ENCODE data around the gene PRAMEF14. TPM values are rescaled to one million over a fixed set of nuclear protein-coding genes. Genes with fewer than 3 reads are reported as not detected.

The PRAMEF14 gene
- total RNA-seq, 1 donor from 2014 or later, result not detected

Other genes starting within 250 kb of the PRAMEF14 start
- not detected for gene HNRNPCL2, start 230.3 kb downstream of the PRAMEF14 start, total RNA-seq
- not detected for gene PRAMEF26, start 191.1 kb downstream of the PRAMEF14 start, total RNA-seq
- gene HNRNPCL4, start 181.5 kb downstream of the PRAMEF14 start, total RNA-seq, result not detected
- not detected for gene PRAMEF9, start 175.3 kb downstream of the PRAMEF14 start, total RNA-seq
- not detected for gene PRAMEF13, start 145.7 kb downstream of the PRAMEF14 start, total RNA-seq
- gene PRAMEF18, start 121.0 kb downstream of the PRAMEF14 start, total RNA-seq, result not detected
- not detected for gene PRAMEF5, start 92.9 kb downstream of the PRAMEF14 start, total RNA-seq
- not detected for gene PRAMEF8, start 62.0 kb downstream of the PRAMEF14 start, total RNA-seq
- gene PRAMEF33, start 43.6 kb downstream of the PRAMEF14 start, total RNA-seq, result not detected
- gene PRAMEF15, start 31.6 kb downstream of the PRAMEF14 start, total RNA-seq, result not detected
- not detected for gene PRAMEF19, start 24.8 kb upstream of the PRAMEF14 start, total RNA-seq
- gene PRAMEF17, start 42.5 kb upstream of the PRAMEF14 start, total RNA-seq, result not detected
- not detected for gene PRAMEF20, start 63.3 kb upstream of the PRAMEF14 start, total RNA-seq
- not detected for gene LRRC38, start 166.9 kb upstream of the PRAMEF14 start, total RNA-seq
- gene PDPN, start 236.7 kb upstream of the PRAMEF14 start, total RNA-seq, result 4.1 TPM

All from frontal cortex (tissue), 1 donor.